Ishikawa (cell line): Measurements from ENCODE around the gene NRCAM.

Source experiments
- CEBPB ChIP-seq: IDR thresholded peaks from 2 replicates; pipeline ENCODE4 v1.6.1; 2012
- EGR1 ChIP-seq: IDR thresholded peaks from 2 replicates; pipeline ENCODE4 v1.6.1; 2012
- EP300 ChIP-seq: IDR thresholded peaks from 2 replicates; pipeline ENCODE4 v1.6.1; 2012; ENCODE audit warnings: borderline replicate concordance
- NFIC ChIP-seq: IDR thresholded peaks from 2 replicates; pipeline ENCODE4 v1.6.1; 2012
- RAD21 ChIP-seq: IDR thresholded peaks from 2 replicates; pipeline ENCODE4 v1.6.1; 2012; ENCODE audit warnings: low read depth
- TAF1 ChIP-seq: IDR thresholded peaks from 2 replicates; pipeline ENCODE4 v1.6.1; 2012; ENCODE audit warnings: low read depth, mild to moderate bottlenecking
- TCF12 ChIP-seq: IDR thresholded peaks from 2 replicates; pipeline ENCODE4 v1.6.1; 2012; ENCODE audit warnings: low read depth
- TEAD4 ChIP-seq: IDR thresholded peaks from 2 replicates; pipeline ENCODE4 v1.6.1; 2012

DNA sequence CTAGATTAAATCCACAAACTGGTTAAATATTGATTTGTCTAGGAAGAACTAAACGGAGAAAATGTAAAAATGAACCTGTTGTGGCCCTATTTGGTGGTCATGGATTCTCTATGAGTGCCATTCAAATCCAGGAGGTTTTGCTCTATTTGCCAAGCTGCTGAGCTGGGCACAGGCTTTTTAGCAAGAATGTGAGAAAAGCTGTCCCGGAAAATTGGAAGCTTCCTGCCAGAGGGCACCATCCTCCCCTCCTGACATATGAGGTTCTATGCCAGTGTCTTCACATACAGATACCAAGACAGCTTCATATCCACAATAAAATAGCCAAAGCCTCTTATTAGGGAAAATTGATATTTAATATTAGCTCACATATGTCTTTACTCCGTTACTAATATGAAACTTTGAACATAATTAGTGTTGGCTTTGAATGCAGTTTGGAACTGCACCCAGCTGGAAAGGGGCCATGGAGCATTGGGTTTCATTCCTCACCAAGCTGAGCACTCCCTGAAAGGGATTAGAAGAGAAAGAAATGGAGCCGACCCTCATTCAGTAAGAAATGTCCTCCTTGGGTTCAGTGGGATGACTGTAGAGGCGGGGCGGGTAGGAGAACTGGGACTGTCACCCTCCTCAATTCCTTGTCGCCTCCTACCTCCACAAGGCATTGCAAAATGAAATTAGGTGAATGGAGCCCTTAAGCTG is 47.8 kb downstream of the NRCAM start:
- TF ChIP-seq EP300 (no peak), TEAD4 (no peak), TAF1 (no peak), TCF12 (no peak), EGR1 (no peak), RAD21 (no peak), CEBPB (no peak), NFIC (no peak)
